HFF-Myc (cell line): ENCODE data around the gene ELOVL2.

ENCODE experiments used
- DNase-seq: peaks from one replicate; pipeline ENCODE4 v3.0.0-alpha.2; 2011; ENCODE audit warnings: low read depth; ENCODE audit errors: extremely low read depth
- H3K4me3 ChIP-seq: replicated peaks from 2 replicates; pipeline ENCODE4 v1.5.1; 2011; ENCODE audit warnings: low read depth, mild to moderate bottlenecking, control low read depth, low read length
- CTCF ChIP-seq: IDR thresholded peaks from 2 replicates; pipeline ENCODE4 v1.5.1; 2012; ENCODE audit warnings: mild to moderate bottlenecking, low read depth, low read length, control low read depth; ENCODE audit errors: missing control alignments

Gene ELOVL2

GRCh38 chr6:10951675-10952282 lies 92.3 kb downstream of the ELOVL2 start:
- peak; percentile 58 for DNase-seq
- peak; percentile 58 for TF ChIP-seq CTCF
- H3K4me3 ChIP-seq = no peak overlapping the region

- H3K4me3 ChIP-seq = no peak overlapping the region
- no peak for TF ChIP-seq CTCF
- DNase-seq = no peak
These were observed 94.3 kb downstream of the ELOVL2 start for GRCh38 chr6:10949579-10950490.

GRCh38 chr6:10947966-10948365 lies 96.1 kb downstream of the ELOVL2 start:
- H3K4me3 ChIP-seq = no peak overlapping the region
- TF ChIP-seq CTCF = no peak
- no peak for DNase-seq

GRCh38 chr6:10945845-10946244 lies 98.3 kb downstream of the ELOVL2 start:
- no peak for TF ChIP-seq CTCF
- H3K4me3 ChIP-seq = no peak overlapping the region

GRCh38 chr6:10939840-10940239 lies 104.3 kb downstream of the ELOVL2 start:
- TF ChIP-seq CTCF = no peak
- no peak overlapping the region for H3K4me3 ChIP-seq
- no peak for DNase-seq

More at GRCh38 chr6:10945845-10946244, 98.3 kb downstream of the ELOVL2 start:
- DNase-seq = no peak

GRCh38 chr6:10933126-10933525 lies 111.0 kb downstream of the ELOVL2 start:
- H3K4me3 ChIP-seq = no peak overlapping the region
- DNase-seq = no peak
- TF ChIP-seq CTCF = no peak
